Measurements from ENCODE around the gene SGCE.

The SGCE gene

DNA sequence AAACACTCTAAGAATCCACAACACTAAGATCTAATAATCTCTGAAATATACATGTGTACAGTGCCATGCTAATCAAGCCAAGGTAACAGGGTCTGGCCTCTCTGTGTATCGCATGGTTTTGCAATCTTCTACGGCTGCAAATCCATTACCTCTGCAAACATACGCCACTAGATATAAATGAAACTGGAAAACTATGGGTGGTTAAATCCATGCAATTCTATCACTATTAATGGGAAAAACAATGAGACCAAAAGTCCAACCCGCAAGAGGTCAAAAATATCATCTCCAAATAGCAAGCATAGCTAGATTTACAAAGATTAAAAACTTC is 23.0 kb downstream of the SGCE start:
- TF ChIP-seq ZNF121 (tag by site-specific recombination; IDR thresholded peaks at IDR 0.05) (no peak), ZBTB1 (tag by site-specific recombination; IDR thresholded peaks at IDR 0.05) (no peak), ZNF548 (tag by site-specific recombination; IDR thresholded peaks at IDR 0.05) (no peak), ZNF112 (tag by site-specific recombination; IDR thresholded peaks at IDR 0.05) (no peak)
- TF ChIP-seq, protein P1, sequence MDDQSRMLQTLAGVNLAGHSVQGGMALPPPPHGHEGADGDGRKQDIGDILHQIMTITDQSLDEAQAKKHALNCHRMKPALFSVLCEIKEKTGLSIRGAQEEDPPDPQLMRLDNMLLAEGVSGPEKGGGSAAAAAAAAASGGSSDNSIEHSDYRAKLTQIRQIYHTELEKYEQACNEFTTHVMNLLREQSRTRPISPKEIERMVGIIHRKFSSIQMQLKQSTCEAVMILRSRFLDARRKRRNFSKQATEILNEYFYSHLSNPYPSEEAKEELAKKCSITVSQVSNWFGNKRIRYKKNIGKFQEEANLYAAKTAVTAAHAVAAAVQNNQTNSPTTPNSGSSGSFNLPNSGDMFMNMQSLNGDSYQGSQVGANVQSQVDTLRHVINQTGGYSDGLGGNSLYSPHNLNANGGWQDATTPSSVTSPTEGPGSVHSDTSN (CRISPR knock-in tag; IDR thresholded peaks at IDR 0.05): no peak
- no peaks in the 10 kb centered on the region for H3K9me3 ChIP-seq (ENCODE audit: control insufficient read depth, insufficient read depth, low read depth, low read length)
- H3K27ac ChIP-seq (ENCODE audit: extremely low read depth, low read depth, low read length): no peak overlapping the region
- H3K36me3 ChIP-seq (ENCODE audit: control insufficient read depth in 2 of 2, insufficient read depth in 1 of 2, low read length in 2 of 2): no peaks in the 10 kb centered on the region
- POLR2A ChIA-PET: no interaction called here
- CTCF ChIA-PET: interaction anchor here (0.7 to 1.1 kb wide), 3 partner anchors 12 to 184 kb away, joined by 3 to 4 read pairs (median 4); no protein-coding TSS in a partner anchor
- H3K4me3 ChIP-seq (ENCODE audit: low read depth, low read length): no peak overlapping the region
- peaks cover 7% of the 10 kb centered on the region; the same call in 1 of the 2 replicates for H3K4me1 ChIP-seq (ENCODE audit: control insufficient read depth, insufficient read depth, low read length)

DNA sequence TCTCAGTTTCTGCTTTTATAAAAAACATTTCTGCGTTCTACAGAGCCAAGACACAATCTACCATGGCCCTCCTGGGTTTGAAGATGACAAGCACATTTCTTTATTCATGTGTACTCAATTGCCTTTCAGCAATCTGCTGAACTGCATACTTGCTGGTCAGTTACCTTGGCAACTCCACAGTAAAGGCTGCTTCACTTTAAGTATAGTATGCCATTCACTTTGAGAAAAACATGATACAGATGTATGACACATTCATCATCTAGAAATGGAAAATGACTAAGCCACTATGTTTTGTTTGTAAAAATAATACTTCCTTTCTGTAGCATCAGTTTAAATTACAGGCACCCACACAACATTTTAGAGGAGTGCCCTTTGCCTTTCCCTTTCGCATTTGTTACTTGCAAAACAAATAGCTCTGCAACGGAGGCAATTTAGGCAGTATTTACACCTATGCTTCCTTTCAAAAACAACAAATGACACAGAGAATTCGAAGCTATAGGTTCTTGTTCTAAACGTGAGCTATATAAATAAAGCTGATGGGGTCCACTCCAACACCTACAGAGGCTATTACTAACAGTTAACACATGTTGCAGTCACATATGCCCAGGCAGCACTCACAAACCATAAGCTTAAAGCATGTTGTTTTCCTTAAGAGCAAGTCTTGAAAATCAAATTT is 23.5 kb downstream of the SGCE start:
- POLR2A ChIA-PET: no interaction called here

DNA sequence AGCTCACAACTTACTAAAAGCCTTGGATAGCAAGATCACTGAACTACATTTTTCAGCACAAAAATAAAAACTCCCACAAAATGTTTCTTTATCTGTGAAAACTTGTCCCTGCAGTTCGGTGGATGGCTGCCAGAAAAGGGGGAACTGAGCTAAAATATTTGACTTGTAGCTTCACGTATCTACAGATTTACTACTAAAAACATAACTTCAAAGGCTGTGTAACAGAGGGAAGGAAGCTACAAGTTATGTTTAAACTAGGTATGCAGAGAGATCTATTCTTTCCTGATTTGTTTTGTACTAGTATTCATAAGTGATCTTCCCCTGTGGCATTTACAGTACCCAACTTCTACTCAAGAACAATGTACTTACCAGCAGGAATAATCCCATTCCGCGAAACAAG is 25.1 kb downstream of the SGCE start:
- TF ChIP-seq KLF7 (tag by site-specific recombination; IDR thresholded peaks at IDR 0.05; ENCODE audit: borderline replicate concordance) (no peak), ZNF747 (tag by site-specific recombination; IDR thresholded peaks at IDR 0.05) (no peak), ZBTB8A (tag by site-specific recombination; IDR thresholded peaks at IDR 0.05) (no peak), ZNF610 (tag by site-specific recombination; IDR thresholded peaks at IDR 0.05; ENCODE audit: borderline replicate concordance) (no peak), ZNF626 (tag by site-specific recombination; IDR thresholded peaks at IDR 0.05) (no peak), GLI2 (tag by site-specific recombination; IDR thresholded peaks at IDR 0.05; ENCODE audit: borderline replicate concordance, low read depth) (no peak), ZNF221 (tag by site-specific recombination; IDR thresholded peaks at IDR 0.05; ENCODE audit: borderline replicate concordance) (no peak), ZNF404 (tag by site-specific recombination; IDR thresholded peaks at IDR 0.05) (no peak), ZNF121 (tag by site-specific recombination; IDR thresholded peaks at IDR 0.05) (no peak), SALL2 (tag by site-specific recombination; IDR thresholded peaks at IDR 0.05; ENCODE audit: borderline replicate concordance) (no peak), ZNF366 (tag by site-specific recombination; conservative IDR thresholded peaks at IDR 0.05) (no peak), ZNF707 (tag by site-specific recombination; IDR thresholded peaks at IDR 0.05) (no peak), ZNF596 (tag by site-specific recombination; IDR thresholded peaks at IDR 0.05) (no peak)
- TF ChIP-seq, protein P2, sequence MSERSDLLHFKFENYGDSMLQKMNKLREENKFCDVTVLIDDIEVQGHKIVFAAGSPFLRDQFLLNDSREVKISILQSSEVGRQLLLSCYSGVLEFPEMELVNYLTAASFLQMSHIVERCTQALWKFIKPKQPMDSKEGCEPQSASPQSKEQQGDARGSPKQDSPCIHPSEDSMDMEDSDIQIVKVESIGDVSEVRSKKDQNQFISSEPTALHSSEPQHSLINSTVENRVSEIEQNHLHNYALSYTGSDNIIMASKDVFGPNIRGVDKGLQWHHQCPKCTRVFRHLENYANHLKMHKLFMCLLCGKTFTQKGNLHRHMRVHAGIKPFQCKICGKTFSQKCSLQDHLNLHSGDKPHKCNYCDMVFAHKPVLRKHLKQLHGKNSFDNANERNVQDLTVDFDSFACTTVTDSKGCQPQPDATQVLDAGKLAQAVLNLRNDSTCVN (tag by site-specific recombination; optimal IDR thresholded peaks at IDR 0.05): no peak
- TF ChIP-seq, protein P3, sequence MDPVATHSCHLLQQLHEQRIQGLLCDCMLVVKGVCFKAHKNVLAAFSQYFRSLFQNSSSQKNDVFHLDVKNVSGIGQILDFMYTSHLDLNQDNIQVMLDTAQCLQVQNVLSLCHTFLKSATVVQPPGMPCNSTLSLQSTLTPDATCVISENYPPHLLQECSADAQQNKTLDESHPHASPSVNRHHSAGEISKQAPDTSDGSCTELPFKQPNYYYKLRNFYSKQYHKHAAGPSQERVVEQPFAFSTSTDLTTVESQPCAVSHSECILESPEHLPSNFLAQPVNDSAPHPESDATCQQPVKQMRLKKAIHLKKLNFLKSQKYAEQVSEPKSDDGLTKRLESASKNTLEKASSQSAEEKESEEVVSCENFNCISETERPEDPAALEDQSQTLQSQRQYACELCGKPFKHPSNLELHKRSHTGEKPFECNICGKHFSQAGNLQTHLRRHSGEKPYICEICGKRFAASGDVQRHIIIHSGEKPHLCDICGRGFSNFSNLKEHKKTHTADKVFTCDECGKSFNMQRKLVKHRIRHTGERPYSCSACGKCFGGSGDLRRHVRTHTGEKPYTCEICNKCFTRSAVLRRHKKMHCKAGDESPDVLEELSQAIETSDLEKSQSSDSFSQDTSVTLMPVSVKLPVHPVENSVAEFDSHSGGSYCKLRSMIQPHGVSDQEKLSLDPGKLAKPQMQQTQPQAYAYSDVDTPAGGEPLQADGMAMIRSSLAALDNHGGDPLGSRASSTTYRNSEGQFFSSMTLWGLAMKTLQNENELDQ (tag by site-specific recombination; IDR thresholded peaks at IDR 0.05; ENCODE audit: low read depth): no peak
- TF ChIP-seq, protein P4, sequence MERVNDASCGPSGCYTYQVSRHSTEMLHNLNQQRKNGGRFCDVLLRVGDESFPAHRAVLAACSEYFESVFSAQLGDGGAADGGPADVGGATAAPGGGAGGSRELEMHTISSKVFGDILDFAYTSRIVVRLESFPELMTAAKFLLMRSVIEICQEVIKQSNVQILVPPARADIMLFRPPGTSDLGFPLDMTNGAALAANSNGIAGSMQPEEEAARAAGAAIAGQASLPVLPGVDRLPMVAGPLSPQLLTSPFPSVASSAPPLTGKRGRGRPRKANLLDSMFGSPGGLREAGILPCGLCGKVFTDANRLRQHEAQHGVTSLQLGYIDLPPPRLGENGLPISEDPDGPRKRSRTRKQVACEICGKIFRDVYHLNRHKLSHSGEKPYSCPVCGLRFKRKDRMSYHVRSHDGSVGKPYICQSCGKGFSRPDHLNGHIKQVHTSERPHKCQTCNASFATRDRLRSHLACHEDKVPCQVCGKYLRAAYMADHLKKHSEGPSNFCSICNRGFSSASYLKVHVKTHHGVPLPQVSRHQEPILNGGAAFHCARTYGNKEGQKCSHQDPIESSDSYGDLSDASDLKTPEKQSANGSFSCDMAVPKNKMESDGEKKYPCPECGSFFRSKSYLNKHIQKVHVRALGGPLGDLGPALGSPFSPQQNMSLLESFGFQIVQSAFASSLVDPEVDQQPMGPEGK (tag by site-specific recombination; IDR thresholded peaks at IDR 0.05): no peak
- Histone ChIP-seq H3K36me3 (ENCODE audit: control insufficient read depth in 2 of 2, insufficient read depth in 1 of 2, low read length in 2 of 2) (no peaks in the 10 kb centered on the region; a peak in 1 of 3 replicates), H3K27ac (ENCODE audit: extremely low read depth, low read depth, low read length) (no peak overlapping the region), H3K9me3 (ENCODE audit: control insufficient read depth, insufficient read depth, low read depth, low read length) (no peaks in the 10 kb centered on the region), H3K4me1 (ENCODE audit: control insufficient read depth, insufficient read depth, low read length) (peaks cover 7% of the 10 kb centered on the region; the same call in 1 of the 2 replicates), H3K4me3 (ENCODE audit: low read depth, low read length) (no peak overlapping the region)
- POLR2A ChIA-PET: no interaction called here
- CTCF ChIA-PET: no interaction called here

More for the DNA sequence above, 23.5 kb downstream of the SGCE start:
- H3K4me1 ChIP-seq (ENCODE audit: control insufficient read depth, insufficient read depth, low read length): peaks cover 7% of the 10 kb centered on the region; the same call in 1 of the 2 replicates
- no peak overlapping the region for H3K27ac ChIP-seq (ENCODE audit: extremely low read depth, low read depth, low read length)
- no peaks in the 10 kb centered on the region for H3K9me3 ChIP-seq (ENCODE audit: control insufficient read depth, insufficient read depth, low read depth, low read length)
- TF ChIP-seq ZNF311 (tag by site-specific recombination; IDR thresholded peaks at IDR 0.05; ENCODE audit: borderline replicate concordance): no peak
- TF ChIP-seq, protein P5, sequence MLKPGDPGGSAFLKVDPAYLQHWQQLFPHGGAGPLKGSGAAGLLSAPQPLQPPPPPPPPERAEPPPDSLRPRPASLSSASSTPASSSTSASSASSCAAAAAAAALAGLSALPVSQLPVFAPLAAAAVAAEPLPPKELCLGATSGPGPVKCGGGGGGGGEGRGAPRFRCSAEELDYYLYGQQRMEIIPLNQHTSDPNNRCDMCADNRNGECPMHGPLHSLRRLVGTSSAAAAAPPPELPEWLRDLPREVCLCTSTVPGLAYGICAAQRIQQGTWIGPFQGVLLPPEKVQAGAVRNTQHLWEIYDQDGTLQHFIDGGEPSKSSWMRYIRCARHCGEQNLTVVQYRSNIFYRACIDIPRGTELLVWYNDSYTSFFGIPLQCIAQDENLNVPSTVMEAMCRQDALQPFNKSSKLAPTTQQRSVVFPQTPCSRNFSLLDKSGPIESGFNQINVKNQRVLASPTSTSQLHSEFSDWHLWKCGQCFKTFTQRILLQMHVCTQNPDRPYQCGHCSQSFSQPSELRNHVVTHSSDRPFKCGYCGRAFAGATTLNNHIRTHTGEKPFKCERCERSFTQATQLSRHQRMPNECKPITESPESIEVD (tag by site-specific recombination; IDR thresholded peaks at IDR 0.05): peak; percentile 55
- no peaks in the 10 kb centered on the region for H3K36me3 ChIP-seq (ENCODE audit: control insufficient read depth in 2 of 2, insufficient read depth in 1 of 2, low read length in 2 of 2)
- CTCF ChIA-PET: interaction anchor here (0.7 kb wide), 1 partner anchor 16 kb away, joined by 4 read pairs; no protein-coding TSS in a partner anchor
- no peak overlapping the region for H3K4me3 ChIP-seq (ENCODE audit: low read depth, low read length)

All from HEK293 (cell line).